ENCODE data around the gene SIDT1.
"Not testable (repeated sequence)": the region's sequence is repeated elsewhere in the genome, so short reads cannot be mapped to it uniquely, and the experiment has no call there.

SIDT1 gene

GRCh38 chr3:113634782-113635474 is 102.6 kb downstream of the SIDT1 start:
- no peak overlapping the region for H3K27ac ChIP-seq
- no peak overlapping the region for H3K4me2 ChIP-seq
- H4K20me1 ChIP-seq (ENCODE audit: insufficient read depth): no peaks in the 10 kb centered on the region

GRCh38 chr3:113636034-113636433 is 103.7 kb downstream of the SIDT1 start:
- not testable (repeated sequence) for H3K4me3 ChIP-seq (IDR thresholded peaks at IDR 0.05; ENCODE audit: insufficient read depth, low read depth, low read length); H3K9ac ChIP-seq; H3K4me1 ChIP-seq (ENCODE audit: low read depth, poor library complexity, severe bottlenecking); H3K79me2 ChIP-seq (ENCODE audit: insufficient read depth, low read depth); H4K20me1 ChIP-seq (ENCODE audit: insufficient read depth); H2AFZ ChIP-seq (ENCODE audit: low read depth); H3K27me3 ChIP-seq (ENCODE audit: insufficient read depth, low read depth); H3K27ac ChIP-seq; H3K36me3 ChIP-seq (ENCODE audit: insufficient read depth); H3K4me2 ChIP-seq

More at GRCh38 chr3:113634782-113635474, 102.6 kb downstream of the SIDT1 start:
- H3K79me2 ChIP-seq (ENCODE audit: insufficient read depth, low read depth): no peaks in the 10 kb centered on the region
- TF ChIP-seq CTCF (conservative IDR thresholded peaks at IDR 0.05; ENCODE audit: low read depth, low read length): no peak
- H3K4me1 ChIP-seq (ENCODE audit: low read depth, poor library complexity, severe bottlenecking): no peaks in the 10 kb centered on the region
- H2AFZ ChIP-seq (ENCODE audit: low read depth): no peak overlapping the region
- no peak overlapping the region for H3K4me3 ChIP-seq (IDR thresholded peaks at IDR 0.05; ENCODE audit: insufficient read depth, low read depth, low read length)
- no peaks in the 10 kb centered on the region for H3K27me3 ChIP-seq (ENCODE audit: insufficient read depth, low read depth)
- no peaks in the 10 kb centered on the region for H3K36me3 ChIP-seq (ENCODE audit: insufficient read depth)
- H3K9ac ChIP-seq: no peak overlapping the region

GRCh38 chr3:113637756-113638155 is 105.4 kb downstream of the SIDT1 start:
- no peak for TF ChIP-seq CTCF (conservative IDR thresholded peaks at IDR 0.05; ENCODE audit: low read depth, low read length)
- Histone ChIP-seq H3K79me2 (ENCODE audit: insufficient read depth, low read depth) (no peaks in the 10 kb centered on the region), H2AFZ (ENCODE audit: low read depth) (no peak overlapping the region), H3K27ac (no peak overlapping the region), H4K20me1 (ENCODE audit: insufficient read depth) (no peaks in the 10 kb centered on the region), H3K4me3 (IDR thresholded peaks at IDR 0.05; ENCODE audit: insufficient read depth, low read depth, low read length) (no peak overlapping the region), H3K36me3 (ENCODE audit: insufficient read depth) (no peaks in the 10 kb centered on the region), H3K27me3 (ENCODE audit: insufficient read depth, low read depth) (no peaks in the 10 kb centered on the region), H3K4me1 (ENCODE audit: low read depth, poor library complexity, severe bottlenecking) (no peaks in the 10 kb centered on the region), H3K9ac (no peak overlapping the region), H3K4me2 (no peak overlapping the region)

GRCh38 chr3:113638910-113639309 is 106.6 kb downstream of the SIDT1 start:
- no peak overlapping the region for H3K27ac ChIP-seq
- H2AFZ ChIP-seq (ENCODE audit: low read depth): no peak overlapping the region
- H3K36me3 ChIP-seq (ENCODE audit: insufficient read depth): no peaks in the 10 kb centered on the region
- no peaks in the 10 kb centered on the region for H3K27me3 ChIP-seq (ENCODE audit: insufficient read depth, low read depth)
- H3K4me2 ChIP-seq: no peak overlapping the region
- H4K20me1 ChIP-seq (ENCODE audit: insufficient read depth): no peaks in the 10 kb centered on the region
- no peak for TF ChIP-seq CTCF (conservative IDR thresholded peaks at IDR 0.05; ENCODE audit: low read depth, low read length)
- no peak overlapping the region for H3K4me3 ChIP-seq (IDR thresholded peaks at IDR 0.05; ENCODE audit: insufficient read depth, low read depth, low read length)
- H3K79me2 ChIP-seq (ENCODE audit: insufficient read depth, low read depth): no peaks in the 10 kb centered on the region
- no peaks in the 10 kb centered on the region for H3K4me1 ChIP-seq (ENCODE audit: low read depth, poor library complexity, severe bottlenecking)
- no peak overlapping the region for H3K9ac ChIP-seq

GRCh38 chr3:113643583-113643982 is 111.2 kb downstream of the SIDT1 start:
- H3K36me3 ChIP-seq (ENCODE audit: insufficient read depth): no peaks in the 10 kb centered on the region
- no peaks in the 10 kb centered on the region for H3K4me1 ChIP-seq (ENCODE audit: low read depth, poor library complexity, severe bottlenecking)
- H3K79me2 ChIP-seq (ENCODE audit: insufficient read depth, low read depth): no peaks in the 10 kb centered on the region
- no peaks in the 10 kb centered on the region for H4K20me1 ChIP-seq (ENCODE audit: insufficient read depth)
- H2AFZ ChIP-seq (ENCODE audit: low read depth): no peak overlapping the region
- no peak for TF ChIP-seq CTCF (conservative IDR thresholded peaks at IDR 0.05; ENCODE audit: low read depth, low read length)
- H3K4me3 ChIP-seq (IDR thresholded peaks at IDR 0.05; ENCODE audit: insufficient read depth, low read depth, low read length): no peak overlapping the region
- no peak overlapping the region for H3K4me2 ChIP-seq
- H3K27me3 ChIP-seq (ENCODE audit: insufficient read depth, low read depth): no peaks in the 10 kb centered on the region
- no peak overlapping the region for H3K9ac ChIP-seq
- H3K27ac ChIP-seq: no peak overlapping the region
